HepG2 (cell line): ENCODE results near the gene ZNF134. TPM values are rescaled to one million over a fixed set of nuclear protein-coding genes. Genes with fewer than 3 reads are reported as not detected.

Experiments used
- ATAC-seq: fragments of 200-7000 bp; cut with Tn5 transposase; 3 replicates; pipeline ENCODE4 v1.9.1; 2020; ENCODE audit warnings: mild to moderate bottlenecking, moderate library complexity
- BruUV-seq: library from RNA; stranded (reverse); fragments of 400-500 nt; replicated peaks from 2 replicates; lab custom pipeline; 2021; lab: Mats Ljungman, UMichigan
- CTCF ChIA-PET: fragments of 300-600 bp; formaldehyde crosslinking; extraction: SDS; loops from one replicate; lab custom pipeline; 2021; ENCODE audit warnings: low total read pairs, inconsistent platforms, low intra/inter-chr PET ratio; lab: Yijun Ruan, JAX
- POLR2A ChIA-PET: fragments of 350-600 bp; sonication (Branson Sonifier 250); formaldehyde crosslinking; loops from one replicate; lab custom pipeline; 2020; ENCODE audit warnings: antibody characterized with exemption, inconsistent platforms; lab: Yijun Ruan, JAX
- DNase-seq: peaks from one replicate; pipeline ENCODE4 v3.0.0-alpha.2; 2015; ENCODE audit warnings: low spot score
- FAIRE-seq: peaks from 3 replicates; lab custom pipeline; 2011; peaks lifted over from hg19 to GRCh38; lab: Jason Lieb, UNC
- H2AFZ ChIP-seq: one replicate; pipeline ENCODE4 v1.6.1; 2011; ENCODE audit warnings: low read length, inconsistent platforms
- H3K27ac ChIP-seq: fragments of 300-600 bp; 3 replicates; pipeline ENCODE4 v1.8.0; 2011; ENCODE audit warnings: mixed run types, mild to moderate bottlenecking, mixed read lengths, low read length, inconsistent platforms; ENCODE audit not compliant: insufficient read depth; ENCODE audit errors: extremely low read length
- H3K27me3 ChIP-seq, 2 experiments: fragments of 200-600 bp in 1 of 2; 2 replicates in 1 of 2; 3 replicates in 1 of 2; pipeline versions ENCODE4 v1.6.0 to v1.8.0; 2011; ENCODE audit warnings: low read length in 2 of 2, mild to moderate bottlenecking in 2 of 2, moderate library complexity in 2 of 2, inconsistent platforms in 1 of 2; ENCODE audit not compliant: insufficient read depth in 2 of 2, control insufficient read depth in 1 of 2
- H3K36me3 ChIP-seq, 2 experiments: fragments of 200-600 bp in 1 of 2; replicated peaks in 1 of 2; 2 replicates in 1 of 2; 3 replicates in 1 of 2; pipeline versions ENCODE4 v1.5.1 to v1.8.0; 2011; ENCODE audit warnings: low read length in 2 of 2, inconsistent platforms in 1 of 2; ENCODE audit not compliant: insufficient read depth in 2 of 2, control insufficient read depth in 1 of 2
- H3K4me1 ChIP-seq: 2 replicates; pipeline ENCODE4 v1.5.1; 2012; ENCODE audit warnings: low read length, inconsistent platforms; ENCODE audit not compliant: insufficient read depth
- H3K4me2 ChIP-seq: 2 replicates; pipeline ENCODE4 v1.6.0; 2011; ENCODE audit warnings: low read depth, low read length, inconsistent platforms
- H3K4me3 ChIP-seq, 3 experiments: fragments of 200-600 bp in 1 of 3; sonication (generic), shearing (Covaris generic) in 1 of 3; replicated peaks in 1 of 3; 2 replicates each; pipeline ENCODE4 v1.5.1; 2011 to 2016; ENCODE audit warnings: low read length in 3 of 3, inconsistent platforms in 2 of 3, low read depth in 2 of 3, mild to moderate bottlenecking in 2 of 3, control low read depth in 1 of 3, mixed read lengths in 1 of 3; ENCODE audit not compliant: insufficient read depth in 1 of 3
- H3K79me2 ChIP-seq: one replicate; pipeline ENCODE4 v1.6.1; 2011; ENCODE audit warnings: low read length, inconsistent platforms; ENCODE audit not compliant: insufficient read depth
- H3K9ac ChIP-seq: 2 replicates; pipeline ENCODE4 v1.6.0; 2011; ENCODE audit warnings: mild to moderate bottlenecking, low read depth, low read length, inconsistent platforms; ENCODE audit not compliant: insufficient read depth
- H3K9me3 ChIP-seq: 2 replicates; pipeline ENCODE4 v1.5.1; 2012; ENCODE audit warnings: mild to moderate bottlenecking, low read length
- H4K20me1 ChIP-seq: 2 replicates; pipeline ENCODE4 v1.6.0; 2011; ENCODE audit warnings: inconsistent platforms, mild to moderate bottlenecking, low read length, moderate library complexity; ENCODE audit not compliant: insufficient read depth
- GZF1 ChIP-seq: sonication (generic); formaldehyde crosslinking; IDR thresholded peaks from 2 replicates; pipeline ENCODE4 v1.5.1; 2020; ENCODE audit warnings: mild to moderate bottlenecking, missing genetic modification reagents
- MAFF ChIP-seq: IDR thresholded peaks from 2 replicates; pipeline ENCODE4 v1.6.1; 2011; ENCODE audit warnings: low read depth, low read length, improper control_type of control experiment
- PAWR ChIP-seq: sonication (generic); formaldehyde crosslinking; IDR thresholded peaks from 2 replicates; pipeline ENCODE4 v1.4.0; 2020; ENCODE audit warnings: missing genetic modification reagents, mild to moderate bottlenecking, borderline replicate concordance
- RBFOX2 ChIP-seq: fragments of 200-400 bp; formaldehyde crosslinking; IDR thresholded peaks from 2 replicates; pipeline ENCODE4 v1.6.1; 2017; ENCODE audit warnings: low read depth, mild to moderate bottlenecking, low read length
- RFX5 ChIP-seq: IDR thresholded peaks from 2 replicates; pipeline ENCODE4 v1.6.1; 2011; ENCODE audit warnings: low read depth, low read length, improper control_type of control experiment
- STAT5B ChIP-seq: sonication (generic); formaldehyde crosslinking; IDR thresholded peaks from 2 replicates; pipeline ENCODE4 v1.4.0; 2020; ENCODE audit warnings: missing genetic modification reagents
- ZNF230 ChIP-seq: sonication (generic); formaldehyde crosslinking; IDR thresholded peaks from 2 replicates; pipeline ENCODE4 v1.4.0; 2020; ENCODE audit warnings: mild to moderate bottlenecking, missing genetic modification reagents
- ZNF333 ChIP-seq: sonication (generic); formaldehyde crosslinking; IDR thresholded peaks from 2 replicates; pipeline ENCODE4 v1.4.0; 2020; ENCODE audit warnings: mild to moderate bottlenecking, missing genetic modification reagents, borderline replicate concordance
- ZUFSP ChIP-seq: sonication (generic); formaldehyde crosslinking; IDR thresholded peaks from 2 replicates; pipeline ENCODE4 v1.9.0; 2021; ENCODE audit warnings: missing genetic modification reagents, mild to moderate bottlenecking, borderline replicate concordance
- ZZZ3 ChIP-seq: sonication (generic); formaldehyde crosslinking; IDR thresholded peaks from 2 replicates; pipeline ENCODE4 v1.4.0; 2020; ENCODE audit warnings: missing genetic modification reagents, mild to moderate bottlenecking, borderline replicate concordance
- whole genome bisulfite sequencing: methylation state at CpG from one replicate; pipeline ENCODE4 v1.1.6; 2017; ENCODE audit warnings: low lambda C conversion rate; 5-methylcytosine and 5-hydroxymethylcytosine counted together
- in situ Hi-C: cut with HindIII; loops from 2 replicates; pipeline ENCODE4 v1.10.0; 2017; ENCODE audit warnings: low pct_unique_long_range_greater_than_20kb; ENCODE audit not compliant: extremely low pct_ligation_motif_present
- intact Hi-C: fragments of 100-400 bp; cut with micrococcal nuclease; formaldehyde crosslinking; loops from one replicate; pipeline ENCODE4 v1.10.0; 2022; ENCODE audit not compliant: unreplicated experiment
- polyA plus RNA-seq, 8 experiments: library from polyadenylated mRNA; depleted of rRNA in 3 of 8; stranded (reverse) in 7 of 8; unstranded in 1 of 8; fragments of >200 nt; fragmentation: Illumina TruSeq in 4 of 8; extraction: Trizol in 4 of 8; gene quantifications; 2 replicates each; pipeline versions ENCODE4 v1.2.1 to v1.2.3, GENCODE V29; 2011 to 2016; ENCODE audit warnings: low read depth in 4 of 8, missing spikeins in 1 of 8, mixed read lengths in 1 of 8; ENCODE audit not compliant: insufficient read depth in 1 of 8
- total RNA-seq, 5 experiments: library from RNA; depleted of rRNA; stranded (reverse); fragments of >200 nt; fragmentation: Illumina TruSeq; extraction: Trizol; gene quantifications; 2 replicates each; pipeline ENCODE4 v1.2.3, GENCODE V29; 2016; ENCODE audit warnings: low read depth in 1 of 5
- TF ChIP-seq, protein P1 (sequence below): IDR thresholded peaks from 2 replicates; pipeline ENCODE4 v1.6.1; 2016; ENCODE audit warnings: mild to moderate bottlenecking
- TF ChIP-seq, protein P2 (sequence below): sonication (generic); formaldehyde crosslinking; IDR thresholded peaks from 2 replicates; pipeline ENCODE4 v1.5.1; 2020; ENCODE audit warnings: missing genetic modification reagents, mild to moderate bottlenecking, borderline replicate concordance
- TF ChIP-seq, protein P3 (sequence below): IDR thresholded peaks from 2 replicates; pipeline ENCODE4 v1.6.1; 2016; ENCODE audit warnings: low read depth

ZNF134 gene
- total and polyA plus RNA-seq, 2 of the 13 experiments (the other 11 are each of a cell fraction or from before 2014, with no cell fraction given), result 6.8 to 17.1 TPM

DNA sequence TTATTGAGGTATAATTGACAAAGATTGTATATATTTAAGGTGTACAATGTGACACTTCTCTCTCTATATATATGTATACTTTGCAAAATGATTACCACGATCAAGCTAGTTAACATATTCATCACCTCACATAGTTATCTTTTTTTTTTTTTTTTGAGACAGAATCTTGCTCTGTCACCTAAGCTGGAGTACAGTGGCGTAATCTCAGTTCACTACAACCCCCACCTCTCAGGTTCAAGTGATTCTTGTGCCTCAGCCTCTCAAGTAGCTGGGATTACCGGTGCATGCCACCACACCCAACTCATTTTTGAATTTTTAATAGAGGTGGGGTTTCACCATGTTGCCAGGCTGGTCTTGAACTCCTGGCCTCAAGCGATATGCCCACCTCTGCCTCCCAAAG is 58.4 kb downstream of the ZNF134 start:
- no TSS peak for BruUV-seq
- Histone ChIP-seq H3K27me3 (no peaks in the 10 kb centered on the region; a peak in 1 of 5 replicates), H3K9me3 (no peaks in the 10 kb centered on the region), H2AFZ (no peak overlapping the region), H3K27ac (no peak overlapping the region), H3K36me3 (no peaks in the 10 kb centered on the region), H3K9ac (no peak overlapping the region), H3K4me1 (no peaks in the 10 kb centered on the region), H3K79me2 (no peaks in the 10 kb centered on the region), H3K4me3 (no peak overlapping the region), H3K4me2 (no peak overlapping the region), H4K20me1 (no peaks in the 10 kb centered on the region)
- POLR2A ChIA-PET, result interaction anchor here (1.8 kb wide), 1 partner anchor 8 kb away, joined by 6 read pairs; no protein-coding TSS in a partner anchor
- WGBS, result 38% methylated on average over 4 of the region's 4 CpGs
- in situ Hi-C loops, result no loop called here
- CTCF ChIA-PET, result no interaction called here
- intact Hi-C loops, result no loop called here
- no peak for ATAC-seq
- no peak for TF ChIP-seq PAWR
- no peak for TF ChIP-seq ZNF333 (CRISPR knock-in tag)
- no peak for TF ChIP-seq ZUFSP
- TF ChIP-seq ZZZ3 (CRISPR knock-in tag), result no peak
- TF ChIP-seq MAFF, result no peak
- TF ChIP-seq, protein P1, sequence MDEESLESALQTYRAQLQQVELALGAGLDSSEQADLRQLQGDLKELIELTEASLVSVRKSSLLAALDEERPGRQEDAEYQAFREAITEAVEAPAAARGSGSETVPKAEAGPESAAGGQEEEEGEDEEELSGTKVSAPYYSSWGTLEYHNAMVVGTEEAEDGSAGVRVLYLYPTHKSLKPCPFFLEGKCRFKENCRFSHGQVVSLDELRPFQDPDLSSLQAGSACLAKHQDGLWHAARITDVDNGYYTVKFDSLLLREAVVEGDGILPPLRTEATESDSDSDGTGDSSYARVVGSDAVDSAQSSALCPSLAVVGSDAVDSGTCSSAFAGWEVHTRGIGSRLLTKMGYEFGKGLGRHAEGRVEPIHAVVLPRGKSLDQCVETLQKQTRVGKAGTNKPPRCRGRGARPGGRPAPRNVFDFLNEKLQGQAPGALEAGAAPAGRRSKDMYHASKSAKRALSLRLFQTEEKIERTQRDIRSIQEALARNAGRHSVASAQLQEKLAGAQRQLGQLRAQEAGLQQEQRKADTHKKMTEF (CRISPR knock-in tag), result no peak
- no peak for TF ChIP-seq RBFOX2
- TF ChIP-seq STAT5B (CRISPR knock-in tag), result no peak
- TF ChIP-seq, protein P2, sequence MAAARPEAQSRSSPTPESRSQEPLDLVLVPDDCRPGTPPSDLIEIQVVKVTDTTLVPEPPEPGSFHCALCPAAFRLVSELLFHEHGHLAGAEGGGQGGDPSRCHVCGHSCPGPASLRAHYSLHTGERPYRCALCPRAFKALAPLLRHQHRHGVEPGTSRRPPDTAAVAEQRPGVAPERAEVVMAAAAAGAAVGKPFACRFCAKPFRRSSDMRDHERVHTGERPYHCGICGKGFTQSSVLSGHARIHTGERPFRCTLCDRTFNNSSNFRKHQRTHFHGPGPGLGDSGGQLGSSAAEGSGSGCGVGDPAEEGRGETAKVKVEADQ, result no peak
- TF ChIP-seq ZNF230 (CRISPR knock-in tag), result no peak
- TF ChIP-seq, protein P3, sequence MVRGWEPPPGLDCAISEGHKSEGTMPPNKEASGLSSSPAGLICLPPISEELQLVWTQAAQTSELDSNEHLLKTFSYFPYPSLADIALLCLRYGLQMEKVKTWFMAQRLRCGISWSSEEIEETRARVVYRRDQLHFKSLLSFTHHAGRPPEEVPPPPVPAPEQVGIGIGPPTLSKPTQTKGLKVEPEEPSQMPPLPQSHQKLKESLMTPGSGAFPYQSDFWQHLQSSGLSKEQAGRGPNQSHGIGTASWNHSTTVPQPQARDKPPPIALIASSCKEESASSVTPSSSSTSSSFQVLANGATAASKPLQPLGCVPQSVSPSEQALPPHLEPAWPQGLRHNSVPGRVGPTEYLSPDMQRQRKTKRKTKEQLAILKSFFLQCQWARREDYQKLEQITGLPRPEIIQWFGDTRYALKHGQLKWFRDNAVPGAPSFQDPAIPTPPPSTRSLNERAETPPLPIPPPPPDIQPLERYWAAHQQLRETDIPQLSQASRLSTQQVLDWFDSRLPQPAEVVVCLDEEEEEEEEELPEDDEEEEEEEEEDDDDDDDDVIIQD, result no peak
- TF ChIP-seq GZF1 (CRISPR knock-in tag), result no peak
- TF ChIP-seq RFX5, result no peak
- no peak for FAIRE-seq
- no peak for DNase-seq
